ENCODE measurements around the gene PLXNA2.

GRCh38 chr1:208006258-208006920, 237.8 kb downstream of the PLXNA2 start:
- TF ChIP-seq POLR2A (IDR thresholded peaks at IDR 0.05; ENCODE audit: control extremely low read depth in 1 of 2, low read depth in 2 of 2, low read length in 2 of 2) (no peak), TAF1 (IDR thresholded peaks at IDR 0.05; ENCODE audit: low read depth, low read length) (no peak)
